ENCODE measurements around the gene B4GALT5. TPM values are rescaled to one million over a fixed set of nuclear protein-coding genes. Genes with fewer than 3 reads are reported as not detected.

Gene B4GALT5
- polyA plus RNA-seq, 1 experiment, result 32.5 TPM

GRCh38 chr20:49601153-49601924 is 112.3 kb downstream of the B4GALT5 start:
- CTCF ChIA-PET, result interaction anchor here (2.5 kb wide), 1 partner anchor 59 kb away, joined by 12 read pairs; no protein-coding TSS in a partner anchor
- DNase-seq (ENCODE audit: low read depth, low spot score), result no peak
- Histone ChIP-seq H3K4me3 (ENCODE audit: low read depth, low read length) (no peak overlapping the region), H3K9me3 (ENCODE audit: control insufficient read depth, insufficient read depth, low read length) (peaks cover 3% of the 10 kb centered on the region; the same call in 1 of the 2 replicates), H3K27ac (ENCODE audit: low read depth, low read length) (no peak overlapping the region), H3K27me3 (ENCODE audit: control insufficient read depth, insufficient read depth, low read length) (no peaks in the 10 kb centered on the region)
- POLR2A ChIA-PET, result no interaction called here
- TF ChIP-seq CTCF (IDR thresholded peaks at IDR 0.05; ENCODE audit: low read depth, low read length), result no peak

- ChIA-PET POLR2A (no interaction called here), CTCF (no interaction called here)
- Histone ChIP-seq H3K9me3 (ENCODE audit: control insufficient read depth, insufficient read depth, low read length) (peaks cover 3% of the 10 kb centered on the region; the same call in 1 of the 2 replicates), H3K27me3 (ENCODE audit: control insufficient read depth, insufficient read depth, low read length) (no peaks in the 10 kb centered on the region), H3K27ac (ENCODE audit: low read depth, low read length) (no peak overlapping the region), H3K4me3 (ENCODE audit: low read depth, low read length) (no peak overlapping the region)
- no peak for DNase-seq (ENCODE audit: low read depth, low spot score)
- TF ChIP-seq CTCF (IDR thresholded peaks at IDR 0.05; ENCODE audit: low read depth, low read length), result no peak
These were observed 113.9 kb downstream of the B4GALT5 start for GRCh38 chr20:49599746-49600113.

- Histone ChIP-seq H3K27me3 (ENCODE audit: control insufficient read depth, insufficient read depth, low read length) (no peaks in the 10 kb centered on the region), H3K4me3 (ENCODE audit: low read depth, low read length) (no peak overlapping the region), H3K9me3 (ENCODE audit: control insufficient read depth, insufficient read depth, low read length) (peaks cover 3% of the 10 kb centered on the region; the same call in 1 of the 2 replicates), H3K27ac (ENCODE audit: low read depth, low read length) (no peak overlapping the region)
- no peak for DNase-seq (ENCODE audit: low read depth, low spot score)
- ChIA-PET CTCF (interaction anchor here (0.7 to 1.2 kb wide), 2 partner anchors 11 to 249 kb away, joined by 3 read pairs; no protein-coding TSS in a partner anchor), POLR2A (no interaction called here)
- TF ChIP-seq CTCF (IDR thresholded peaks at IDR 0.05; ENCODE audit: low read depth, low read length), result no peak
These were observed 115.8 kb downstream of the B4GALT5 start for GRCh38 chr20:49597825-49598395.

- CTCF ChIA-PET, result interaction anchor here (2.9 kb wide), 1 partner anchor 54 kb away, joined by 10 read pairs; no protein-coding TSS in a partner anchor
- TF ChIP-seq CTCF (IDR thresholded peaks at IDR 0.05; ENCODE audit: low read depth, low read length), result no peak
- H3K4me3 ChIP-seq (ENCODE audit: low read depth, low read length), result no peak overlapping the region
- H3K27ac ChIP-seq (ENCODE audit: low read depth, low read length), result no peak overlapping the region
- no peaks in the 10 kb centered on the region for H3K27me3 ChIP-seq (ENCODE audit: control insufficient read depth, insufficient read depth, low read length)
- H3K9me3 ChIP-seq (ENCODE audit: control insufficient read depth, insufficient read depth, low read length), result peaks cover 3% of the 10 kb centered on the region; the same call in 1 of the 2 replicates
- DNase-seq (ENCODE audit: low read depth, low spot score), result no peak
- POLR2A ChIA-PET, result no interaction called here
These were observed 117.7 kb downstream of the B4GALT5 start for GRCh38 chr20:49595811-49596561.
